A549 treated with dexamethasone at 1 μM for 4 hours (cell line): Measurements from ENCODE around the gene PEX14. TPM values are rescaled to one million over a fixed set of nuclear protein-coding genes. Genes with fewer than 3 reads are reported as not detected.

Source experiments
- total RNA-seq: library from RNA; stranded (reverse); fragments of 200-300 nt; extraction: Qiagen RNA extraction; gene quantifications from 5 replicates; pipeline ENCODE4 v1.2.3, GENCODE V29; 2022

PEX14 gene, protein sequence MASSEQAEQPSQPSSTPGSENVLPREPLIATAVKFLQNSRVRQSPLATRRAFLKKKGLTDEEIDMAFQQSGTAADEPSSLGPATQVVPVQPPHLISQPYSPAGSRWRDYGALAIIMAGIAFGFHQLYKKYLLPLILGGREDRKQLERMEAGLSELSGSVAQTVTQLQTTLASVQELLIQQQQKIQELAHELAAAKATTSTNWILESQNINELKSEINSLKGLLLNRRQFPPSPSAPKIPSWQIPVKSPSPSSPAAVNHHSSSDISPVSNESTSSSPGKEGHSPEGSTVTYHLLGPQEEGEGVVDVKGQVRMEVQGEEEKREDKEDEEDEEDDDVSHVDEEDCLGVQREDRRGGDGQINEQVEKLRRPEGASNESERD
- total RNA-seq: 11.7 to 17.2 TPM (median 15.8 TPM) in 5 replicates

DNA sequence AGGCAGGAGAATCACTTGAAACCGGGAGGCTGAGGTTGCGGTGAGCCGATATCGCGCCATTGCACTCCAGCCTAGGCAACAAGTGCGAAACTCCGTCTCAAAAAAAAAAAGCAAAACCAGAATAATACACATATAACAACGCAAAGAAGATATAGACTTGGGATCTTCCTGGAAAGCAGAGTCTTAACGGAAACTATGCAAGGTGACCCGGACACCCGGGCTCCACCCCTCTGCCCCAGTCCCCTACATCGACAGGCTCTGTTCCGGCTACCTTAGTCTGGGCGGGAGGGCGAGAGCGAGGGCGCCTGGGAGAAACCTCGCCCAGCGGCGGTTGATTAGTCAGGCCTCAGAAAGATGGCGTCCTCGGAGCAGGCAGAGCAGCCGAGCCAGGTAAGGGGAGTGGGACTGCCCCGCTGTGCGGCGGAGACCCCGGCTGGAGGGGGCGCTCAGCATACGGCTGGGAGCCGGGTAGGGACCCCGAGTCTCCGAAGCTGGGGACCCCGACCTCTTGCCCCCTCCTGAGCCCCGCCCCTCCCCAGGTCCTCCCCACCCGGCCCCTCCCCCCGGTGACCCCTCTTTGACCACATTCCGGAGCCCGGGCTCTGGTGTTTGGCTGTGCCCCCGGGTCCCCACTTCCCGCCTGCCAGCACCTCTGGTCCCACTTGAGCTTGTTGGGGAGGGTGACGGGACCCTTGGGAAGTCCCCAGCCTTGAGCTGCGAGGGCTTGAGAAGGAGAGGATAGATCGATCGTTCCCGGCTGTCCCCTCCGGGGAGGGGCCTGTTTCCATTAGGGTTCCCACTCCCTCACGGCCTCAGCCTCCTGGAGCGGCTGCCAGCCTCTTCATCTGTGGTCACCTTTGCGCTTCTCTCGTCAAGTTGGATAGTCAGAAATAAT, at the start of gene PEX14:
Gene PEX14, plus strand, starts transcription at position 338 of the 895 bp plus-strand sequence. Its CDS starts 17 bp downstream, at position 355.

GRCh38 chr1:10430216-10431069, 44.3 kb upstream of the PEX14 start, which contains the start of gene CENPS:
Gene CENPS, plus strand, starts transcription at chr1:10430433. Its CDS starts 85 bp downstream, at chr1:10430518.

DNA sequence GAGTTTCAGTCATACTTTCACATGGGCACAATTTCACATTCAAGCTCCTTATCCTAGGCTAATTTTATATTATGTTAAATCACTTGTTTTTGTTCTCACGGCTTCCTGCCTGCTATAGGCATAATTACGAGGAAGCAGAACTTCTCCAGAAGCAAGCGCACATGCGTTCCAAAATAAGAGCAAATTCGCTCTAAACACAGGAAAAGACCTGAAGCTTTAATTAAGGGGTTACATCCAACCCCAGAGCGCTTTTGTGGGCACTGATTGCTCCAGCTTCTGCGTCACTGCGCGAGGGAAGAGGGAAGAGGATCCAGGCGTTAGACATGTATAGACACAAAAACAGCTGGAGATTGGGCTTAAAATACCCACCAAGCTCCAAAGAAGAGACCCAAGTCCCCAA, 25.0 kb upstream of the PEX14 start, which contains the start of gene CORT:
Gene CORT, plus strand, starts transcription at position 281 of the 400 bp plus-strand sequence. CDS start 193 bp downstream, outside the sequence.

GRCh38 chr1:10472220-10473144, 2.3 kb upstream of the PEX14 start, which contains the start of gene DFFA:
Gene DFFA, minus strand, starts transcription at chr1:10472529. Its CDS starts 71 bp downstream, at chr1:10472458.

Other genes starting within 250 kb of the PEX14 start
- 1,156 to 1,308 TPM (median 1,218 TPM) in 5 replicates for gene PGD, start 75.9 kb upstream of the PEX14 start, total RNA-seq
- 25.4 to 30.7 TPM (median 26.8 TPM) in 5 replicates for gene CENPS, start 44.5 kb upstream of the PEX14 start, total RNA-seq
- 0.08 to 0.30 TPM (median 0.24 TPM) in 5 replicates for gene CORT, start 24.9 kb upstream of the PEX14 start, total RNA-seq
- 17.3 to 28.0 TPM (median 25.7 TPM) in 5 replicates for gene DFFA, start 2.4 kb upstream of the PEX14 start, total RNA-seq